Esophagus squamous epithelium (tissue), 5 donors: ENCODE data around the gene CADPS. TPM values are rescaled to one million over a fixed set of nuclear protein-coding genes. Genes with fewer than 3 reads are reported as not detected.

Source experiments
- DNase-seq: peaks from one replicate; lab custom pipeline; 2025; lab: John Stamatoyannopoulos, UW
- H3K27ac ChIP-seq, 4 donors: fragments of 200-600 bp; sonication (generic); one replicate each; pipeline ENCODE4 v1.5.1; 2016 to 2019; ENCODE audit warnings: mild to moderate bottlenecking in 1 of 4
- H3K27me3 ChIP-seq, 4 donors: fragments of 200-600 bp; sonication (generic); 1 replicate in 3 of 4; 2 replicates in 1 of 4; pipeline versions ENCODE4 v1.5.1 to v1.6.0; 2017 to 2021; ENCODE audit warnings: antibody characterized with exemption in 1 of 4
- H3K36me3 ChIP-seq, 3 donors: fragments of 200-600 bp; sonication (generic); one replicate each; pipeline ENCODE4 v1.5.1; 2016 to 2019
- H3K4me1 ChIP-seq, 3 donors: fragments of 200-600 bp; sonication (generic); one replicate each; pipeline ENCODE4 v1.5.1; 2017 to 2019
- H3K4me3 ChIP-seq, 4 donors: fragments of 200-600 bp; sonication (generic); 1 replicate in 3 of 4; 2 replicates in 1 of 4; pipeline ENCODE4 v1.5.1; 2016 to 2019; ENCODE audit warnings: mild to moderate bottlenecking in 2 of 4, moderate library complexity in 1 of 4
- H3K9me3 ChIP-seq, 3 donors: fragments of 200-600 bp; sonication (generic); one replicate each; pipeline ENCODE4 v1.5.1; 2016 to 2019
- CTCF ChIP-seq, 6 experiments: fragments of 450-650 bp in 4 of 6; fragments of 200-600 bp in 2 of 6; sonication (generic) in 2 of 6; IDR thresholded peaks; one replicate each; pipeline ENCODE4 v1.5.1; 2016 to 2019; ENCODE audit warnings: antibody characterized with exemption in 6 of 6, mild to moderate bottlenecking in 4 of 6, moderate library complexity in 4 of 6
- POLR2A ChIP-seq, 4 donors: fragments of 450-650 bp; IDR thresholded peaks; one replicate each; pipeline ENCODE4 v1.6.1; 2017; ENCODE audit warnings: antibody characterized with exemption in 4 of 4, mild to moderate bottlenecking in 4 of 4, moderate library complexity in 3 of 4
- WGBS, 2 donors: methylation state at CpG; one replicate each; pipeline ENCODE4 v1.1.5; 2018; 5-methylcytosine and 5-hydroxymethylcytosine counted together
- intact Hi-C: fragments of 100-400 bp; cut with DNase I; formaldehyde crosslinking; loops from one replicate; pipeline ENCODE4 v1.15.0; 2022
- total RNA-seq, 4 donors: library from RNA; depleted of rRNA; stranded (reverse); fragments of >200 nt; gene quantifications; one replicate each; pipeline ENCODE4 v1.1.0, GENCODE V29; 2016
- donor health status: DM: yes; HTN: yes; CAD: no.

Gene CADPS
- total RNA-seq, 4 donors from 2014 or later: 0.09 to 4.8 TPM; not detected in 2

- H3K4me1 ChIP-seq: no peaks in the 10 kb centered on the region
- H3K36me3 ChIP-seq: no peaks in the 10 kb centered on the region
- no peaks in the 10 kb centered on the region for H3K9me3 ChIP-seq
- peaks cover 0 to 3% (median 0%) of the 10 kb centered on the region in 4 donors for H3K27me3 ChIP-seq
- WGBS, 2 donors: 28 to 31% methylated on average over 4 of the region's 4 CpGs
- TF ChIP-seq CTCF (IDR thresholded peaks at IDR 0.05): no peak
- no peak for TF ChIP-seq POLR2A (IDR thresholded peaks at IDR 0.05)
- DNase-seq: no peak
- intact Hi-C loops: no loop called here
- no peak overlapping the region for H3K27ac ChIP-seq
- no peak overlapping the region for H3K4me3 ChIP-seq
These were observed 346.0 kb downstream of the CADPS start for GRCh38 chr3:62529230-62529629.

GRCh38 chr3:62527474-62527873 lies 347.7 kb downstream of the CADPS start:
- TF ChIP-seq POLR2A (IDR thresholded peaks at IDR 0.05) (no peak), CTCF (IDR thresholded peaks at IDR 0.05) (no peak)
- DNase-seq: no peak
- H3K4me3 ChIP-seq: no peak overlapping the region

GRCh38 chr3:62525281-62525680 lies 349.9 kb downstream of the CADPS start:
- DNase-seq: no peak
- intact Hi-C loops: no loop called here
- Histone ChIP-seq H3K9me3 (no peaks in the 10 kb centered on the region), H3K36me3 (no peaks in the 10 kb centered on the region), H3K27ac (no peak overlapping the region), H3K27me3 (peaks cover 0 to 6% (median 0%) of the 10 kb centered on the region in 4 donors), H3K4me1 (no peaks in the 10 kb centered on the region), H3K4me3 (no peak overlapping the region)
- TF ChIP-seq POLR2A (IDR thresholded peaks at IDR 0.05): no peak
- TF ChIP-seq CTCF (IDR thresholded peaks at IDR 0.05): no peak
- WGBS, 2 donors: 33 to 35% methylated on average over 3 of the region's 3 CpGs

More at GRCh38 chr3:62527474-62527873, 347.7 kb downstream of the CADPS start:
- Histone ChIP-seq H3K27ac (no peak overlapping the region), H3K27me3 (no peaks in the 10 kb centered on the region), H3K4me1 (no peaks in the 10 kb centered on the region), H3K36me3 (no peaks in the 10 kb centered on the region), H3K9me3 (no peaks in the 10 kb centered on the region)
- intact Hi-C loops: no loop called here
- 75 to 81% methylated on average over 4 of the region's 4 CpGs for WGBS, 2 donors

- Histone ChIP-seq H3K27ac (no peak overlapping the region), H3K4me3 (no peak overlapping the region), H3K27me3 (peaks cover 0 to 6% (median 0%) of the 10 kb centered on the region in 4 donors), H3K9me3 (no peaks in the 10 kb centered on the region), H3K4me1 (no peaks in the 10 kb centered on the region), H3K36me3 (no peaks in the 10 kb centered on the region)
- intact Hi-C loops: no loop called here
- WGBS, 2 donors: 76 to 85% methylated on average over 4 of the region's 4 CpGs
- TF ChIP-seq CTCF (IDR thresholded peaks at IDR 0.05) (no peak), POLR2A (IDR thresholded peaks at IDR 0.05) (no peak)
- DNase-seq: no peak
These were observed 351.5 kb downstream of the CADPS start for GRCh38 chr3:62523672-62524071.

- Histone ChIP-seq H3K4me3 (no peak overlapping the region), H3K27me3 (peaks cover 0 to 6% (median 0%) of the 10 kb centered on the region in 4 donors), H3K27ac (no peak overlapping the region), H3K36me3 (no peaks in the 10 kb centered on the region), H3K9me3 (no peaks in the 10 kb centered on the region), H3K4me1 (no peaks in the 10 kb centered on the region)
- WGBS, 2 donors: 80 to 89% methylated on average over 8 of the region's 8 CpGs
- intact Hi-C loops: no loop called here
- no peak for DNase-seq
- no peak for TF ChIP-seq CTCF (IDR thresholded peaks at IDR 0.05)
- no peak for TF ChIP-seq POLR2A (IDR thresholded peaks at IDR 0.05)
These were observed 353.6 kb downstream of the CADPS start for GRCh38 chr3:62521464-62522105.
